Peyer's patch (tissue), 4 donors: ENCODE measurements around the gene SMC5.

Experiments
- POLR2A ChIP-seq, 2 donors: fragments of 450-650 bp; IDR thresholded peaks; one replicate each; pipeline ENCODE4 v1.5.1; 2017; ENCODE audit warnings: antibody characterized with exemption in 2 of 2, mild to moderate bottlenecking in 2 of 2, moderate library complexity in 2 of 2
- TF ChIP-seq, protein P1 (sequence below), 6 experiments: fragments of 450-650 bp in 4 of 6; fragments of 200-600 bp in 2 of 6; sonication (generic) in 1 of 6; IDR thresholded peaks; one replicate each; pipeline ENCODE4 v1.5.1; 2017 to 2019; ENCODE audit warnings: antibody characterized with exemption in 6 of 6, mild to moderate bottlenecking in 3 of 6, moderate library complexity in 1 of 6

DNA sequence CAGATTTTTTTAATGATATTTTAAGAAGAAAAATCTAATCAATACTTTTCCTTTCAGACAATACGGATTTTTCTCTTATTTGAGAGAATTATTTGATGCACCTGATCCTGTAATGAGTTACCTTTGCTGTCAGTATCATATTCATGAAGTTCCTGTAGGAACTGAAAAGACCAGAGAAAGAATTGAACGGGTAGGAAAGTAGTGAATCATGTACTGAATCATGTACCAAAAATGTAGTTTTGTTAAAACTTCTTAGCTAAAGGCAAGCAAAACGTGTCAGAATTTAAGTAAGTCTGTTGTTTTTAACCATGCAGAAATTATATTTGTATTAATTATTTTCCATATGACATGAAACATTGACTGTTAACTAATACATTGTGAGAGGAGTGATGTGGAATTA, 56.6 kb downstream of the SMC5 start:
- TF ChIP-seq, protein P1, sequence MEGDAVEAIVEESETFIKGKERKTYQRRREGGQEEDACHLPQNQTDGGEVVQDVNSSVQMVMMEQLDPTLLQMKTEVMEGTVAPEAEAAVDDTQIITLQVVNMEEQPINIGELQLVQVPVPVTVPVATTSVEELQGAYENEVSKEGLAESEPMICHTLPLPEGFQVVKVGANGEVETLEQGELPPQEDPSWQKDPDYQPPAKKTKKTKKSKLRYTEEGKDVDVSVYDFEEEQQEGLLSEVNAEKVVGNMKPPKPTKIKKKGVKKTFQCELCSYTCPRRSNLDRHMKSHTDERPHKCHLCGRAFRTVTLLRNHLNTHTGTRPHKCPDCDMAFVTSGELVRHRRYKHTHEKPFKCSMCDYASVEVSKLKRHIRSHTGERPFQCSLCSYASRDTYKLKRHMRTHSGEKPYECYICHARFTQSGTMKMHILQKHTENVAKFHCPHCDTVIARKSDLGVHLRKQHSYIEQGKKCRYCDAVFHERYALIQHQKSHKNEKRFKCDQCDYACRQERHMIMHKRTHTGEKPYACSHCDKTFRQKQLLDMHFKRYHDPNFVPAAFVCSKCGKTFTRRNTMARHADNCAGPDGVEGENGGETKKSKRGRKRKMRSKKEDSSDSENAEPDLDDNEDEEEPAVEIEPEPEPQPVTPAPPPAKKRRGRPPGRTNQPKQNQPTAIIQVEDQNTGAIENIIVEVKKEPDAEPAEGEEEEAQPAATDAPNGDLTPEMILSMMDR (IDR thresholded peaks at IDR 0.05) = no peak
- no peak for TF ChIP-seq POLR2A (IDR thresholded peaks at IDR 0.05)
